ENCODE results near the gene SRGAP3.

DNA sequence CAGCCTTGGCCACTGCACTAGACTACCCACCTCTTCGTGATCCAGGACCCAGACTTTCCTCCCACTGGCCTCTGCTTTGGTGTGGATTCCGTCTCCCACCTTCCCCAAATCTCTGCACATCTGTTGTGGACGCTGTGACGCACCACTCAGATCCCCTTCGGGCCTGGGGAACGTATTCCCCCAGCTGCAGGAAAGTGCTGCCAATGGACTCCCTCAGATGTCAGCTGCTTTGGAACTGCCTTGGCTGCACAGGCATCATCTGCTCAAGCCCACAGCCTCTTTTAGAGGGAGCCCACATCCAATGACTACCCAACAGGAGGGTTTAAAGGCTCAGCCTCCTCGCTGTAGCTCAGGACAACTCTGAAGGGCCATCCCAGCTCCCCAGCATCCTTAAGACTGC, 152.0 kb downstream of the SRGAP3 start:
- TF ChIP-seq, protein P1, sequence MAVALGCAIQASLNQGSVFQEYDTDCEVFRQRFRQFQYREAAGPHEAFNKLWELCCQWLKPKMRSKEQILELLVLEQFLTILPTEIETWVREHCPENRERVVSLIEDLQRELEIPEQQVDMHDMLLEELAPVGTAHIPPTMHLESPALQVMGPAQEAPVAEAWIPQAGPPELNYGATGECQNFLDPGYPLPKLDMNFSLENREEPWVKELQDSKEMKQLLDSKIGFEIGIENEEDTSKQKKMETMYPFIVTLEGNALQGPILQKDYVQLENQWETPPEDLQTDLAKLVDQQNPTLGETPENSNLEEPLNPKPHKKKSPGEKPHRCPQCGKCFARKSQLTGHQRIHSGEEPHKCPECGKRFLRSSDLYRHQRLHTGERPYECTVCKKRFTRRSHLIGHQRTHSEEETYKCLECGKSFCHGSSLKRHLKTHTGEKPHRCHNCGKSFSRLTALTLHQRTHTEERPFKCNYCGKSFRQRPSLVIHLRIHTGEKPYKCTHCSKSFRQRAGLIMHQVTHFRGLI (tag by site-specific recombination; IDR thresholded peaks at IDR 0.05): no peak
- TF ChIP-seq ZSCAN16 (tag by site-specific recombination; IDR thresholded peaks at IDR 0.05): no peak
- TF ChIP-seq, protein P2, sequence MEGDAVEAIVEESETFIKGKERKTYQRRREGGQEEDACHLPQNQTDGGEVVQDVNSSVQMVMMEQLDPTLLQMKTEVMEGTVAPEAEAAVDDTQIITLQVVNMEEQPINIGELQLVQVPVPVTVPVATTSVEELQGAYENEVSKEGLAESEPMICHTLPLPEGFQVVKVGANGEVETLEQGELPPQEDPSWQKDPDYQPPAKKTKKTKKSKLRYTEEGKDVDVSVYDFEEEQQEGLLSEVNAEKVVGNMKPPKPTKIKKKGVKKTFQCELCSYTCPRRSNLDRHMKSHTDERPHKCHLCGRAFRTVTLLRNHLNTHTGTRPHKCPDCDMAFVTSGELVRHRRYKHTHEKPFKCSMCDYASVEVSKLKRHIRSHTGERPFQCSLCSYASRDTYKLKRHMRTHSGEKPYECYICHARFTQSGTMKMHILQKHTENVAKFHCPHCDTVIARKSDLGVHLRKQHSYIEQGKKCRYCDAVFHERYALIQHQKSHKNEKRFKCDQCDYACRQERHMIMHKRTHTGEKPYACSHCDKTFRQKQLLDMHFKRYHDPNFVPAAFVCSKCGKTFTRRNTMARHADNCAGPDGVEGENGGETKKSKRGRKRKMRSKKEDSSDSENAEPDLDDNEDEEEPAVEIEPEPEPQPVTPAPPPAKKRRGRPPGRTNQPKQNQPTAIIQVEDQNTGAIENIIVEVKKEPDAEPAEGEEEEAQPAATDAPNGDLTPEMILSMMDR (tag by site-specific recombination; IDR thresholded peaks at IDR 0.05): no peak
- TF ChIP-seq ZFP37 (tag by site-specific recombination; IDR thresholded peaks at IDR 0.05): no peak
- no peak for TF ChIP-seq ZNF549 (tag by site-specific recombination; IDR thresholded peaks at IDR 0.05)
- TF ChIP-seq, protein P3, sequence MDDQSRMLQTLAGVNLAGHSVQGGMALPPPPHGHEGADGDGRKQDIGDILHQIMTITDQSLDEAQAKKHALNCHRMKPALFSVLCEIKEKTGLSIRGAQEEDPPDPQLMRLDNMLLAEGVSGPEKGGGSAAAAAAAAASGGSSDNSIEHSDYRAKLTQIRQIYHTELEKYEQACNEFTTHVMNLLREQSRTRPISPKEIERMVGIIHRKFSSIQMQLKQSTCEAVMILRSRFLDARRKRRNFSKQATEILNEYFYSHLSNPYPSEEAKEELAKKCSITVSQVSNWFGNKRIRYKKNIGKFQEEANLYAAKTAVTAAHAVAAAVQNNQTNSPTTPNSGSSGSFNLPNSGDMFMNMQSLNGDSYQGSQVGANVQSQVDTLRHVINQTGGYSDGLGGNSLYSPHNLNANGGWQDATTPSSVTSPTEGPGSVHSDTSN (CRISPR knock-in tag; IDR thresholded peaks at IDR 0.05): no peak
- no peak for TF ChIP-seq ZNF311 (tag by site-specific recombination; IDR thresholded peaks at IDR 0.05; ENCODE audit: borderline replicate concordance)
- no peak for TF ChIP-seq ZNF776 (tag by site-specific recombination; IDR thresholded peaks at IDR 0.05; ENCODE audit: borderline replicate concordance)
- no peak for TF ChIP-seq ZNF324 (tag by site-specific recombination; IDR thresholded peaks at IDR 0.05)
